Sigmoid colon (tissue), 7 donors: Measurements from ENCODE around the gene KCNJ6. TPM values are rescaled to one million over a fixed set of nuclear protein-coding genes. Genes with fewer than 3 reads are reported as not detected.
A peak's percentile ranks its signal among the peaks of the same experiment; 100 is the strongest.

Experiments used
- DNase-seq: peaks from one replicate; pipeline ENCODE4 v3.0.0-alpha.2; 2019
- H3K27ac ChIP-seq, 4 donors: fragments of 200-600 bp; sonication (generic); one replicate each; pipeline ENCODE4 v1.5.1; 2016 to 2019; ENCODE audit warnings: mild to moderate bottlenecking in 1 of 4
- H3K27me3 ChIP-seq, 3 donors: fragments of 200-600 bp; sonication (generic); one replicate each; pipeline ENCODE4 v1.5.1; 2019; ENCODE audit warnings: mild to moderate bottlenecking in 1 of 3
- H3K36me3 ChIP-seq, 4 donors: fragments of 200-600 bp; sonication (generic); one replicate each; pipeline ENCODE4 v1.5.1; 2016 to 2019
- H3K4me1 ChIP-seq, 4 donors: fragments of 200-600 bp; sonication (generic); one replicate each; pipeline ENCODE4 v1.5.1; 2017 to 2019
- H3K4me3 ChIP-seq, 4 donors: fragments of 200-600 bp; sonication (generic); one replicate each; pipeline ENCODE4 v1.5.1; 2017 to 2019; ENCODE audit warnings: mild to moderate bottlenecking in 2 of 4, moderate library complexity in 1 of 4
- H3K9me3 ChIP-seq, 4 donors: fragments of 200-600 bp in 3 of 4; sonication (generic) in 3 of 4; one replicate each; pipeline versions ENCODE4 v1.5.1 to v1.6.1; 2013 to 2019
- EP300 ChIP-seq, 4 donors: sonication (generic); formaldehyde crosslinking; IDR thresholded peaks; one replicate each; pipeline ENCODE4 v1.6.1; 2017; ENCODE audit warnings: antibody characterized with exemption in 4 of 4
- POLR2A ChIP-seq, 2 donors: fragments of 450-650 bp; IDR thresholded peaks; one replicate each; pipeline ENCODE4 v1.6.1; 2016; ENCODE audit warnings: antibody characterized with exemption in 2 of 2, mild to moderate bottlenecking in 2 of 2, moderate library complexity in 2 of 2
- POLR2AphosphoS5 ChIP-seq, 4 donors: sonication (generic); formaldehyde crosslinking; IDR thresholded peaks; one replicate each; pipeline ENCODE4 v1.6.1; 2017; ENCODE audit warnings: antibody characterized with exemption in 4 of 4
- WGBS, 2 donors: extraction: QIAGEN DNeasy Blood & Tissue Kit; methylation state at CpG; one replicate each; pipeline ENCODE4 v1.1.7; 2013; 5-methylcytosine and 5-hydroxymethylcytosine counted together
- intact Hi-C: fragments of 100-400 bp; cut with DNase I; formaldehyde crosslinking; loops from one replicate; pipeline ENCODE4 v1.15.1; 2023
- polyA plus RNA-seq, 3 donors: library from polyadenylated mRNA; stranded (reverse); fragments of 200-250 nt; gene quantifications; one replicate each; pipeline ENCODE4 v1.2.3, GENCODE V29; 2013
- total RNA-seq, 4 donors: library from RNA; depleted of rRNA; stranded (reverse); fragments of >200 nt; gene quantifications; one replicate each; pipeline ENCODE4 v1.1.0, GENCODE V29; 2016
- TF ChIP-seq, protein P1 (sequence below), 4 experiments: fragments of 450-650 bp in 3 of 4; fragments of 200-600 bp in 1 of 4; IDR thresholded peaks; one replicate each; pipeline ENCODE4 v1.5.1; 2016 to 2019; ENCODE audit warnings: antibody characterized with exemption in 4 of 4, mild to moderate bottlenecking in 3 of 4, moderate library complexity in 2 of 4
- donor health status: healthy with polysubstance abuse.
- donor health status: Bipolar disorder and iron deficiency.
- donor health status: healthy.

The KCNJ6 gene
- total and polyA plus RNA-seq, 7 donors = under 0.01 to 0.04 (median under 0.01) TPM; not detected in 2

DNA sequence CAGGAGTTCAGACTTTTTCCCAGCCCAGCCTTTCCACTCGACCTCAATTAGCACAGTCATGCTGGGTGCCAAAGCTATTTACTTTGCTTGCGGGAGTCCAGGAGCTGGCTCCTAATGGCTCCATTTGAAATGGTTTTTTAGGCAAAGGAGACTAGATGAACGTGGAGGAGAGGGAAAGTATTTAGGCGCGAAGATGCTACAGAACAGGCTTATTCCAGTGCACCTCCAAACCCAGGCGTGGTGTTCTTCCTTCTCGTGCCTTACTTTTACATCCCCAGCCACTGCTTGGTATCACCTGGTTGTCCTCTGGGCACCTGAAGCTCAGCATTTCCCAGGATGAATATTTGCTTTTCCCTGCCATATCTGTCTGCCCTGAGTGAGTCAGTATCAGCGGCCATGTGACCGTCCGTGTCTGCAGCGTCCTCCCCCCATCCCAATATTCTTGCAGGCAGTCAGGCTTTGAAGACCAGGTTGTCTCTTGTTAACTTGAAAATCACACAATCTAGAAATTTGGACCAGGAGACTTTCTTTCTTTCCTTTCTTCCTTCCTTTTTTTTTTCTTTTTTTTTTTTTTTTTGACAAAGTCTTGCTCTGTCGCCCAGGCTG, 351.2 kb downstream of the KCNJ6 start:
- Histone ChIP-seq H3K36me3 (no peaks in the 10 kb centered on the region), H3K27me3 (no peaks in the 10 kb centered on the region), H3K9me3 (no peaks in the 10 kb centered on the region), H3K27ac (peak overlapping the region; percentile 91 to 93 (median 92)), H3K4me1 (peaks cover 0 to 26% (median 17%) of the 10 kb centered on the region in 4 donors), H3K4me3 (peak overlapping the region in 3 of 4 donors; percentile 63 to 85 (median 69))
- no peak for DNase-seq
- WGBS, 2 donors = 73 to 85% methylated on average over 12 of the region's 12 CpGs
- intact Hi-C loops = loop anchor here (5.0 to 10.0 kb wide), 3 partner anchors 82 to 1620 kb away; partner anchors contain the start of genes PIGP, PSMG1 and TTC3
- TF ChIP-seq POLR2AphosphoS5 (IDR thresholded peaks at IDR 0.05) = no peak

DNA sequence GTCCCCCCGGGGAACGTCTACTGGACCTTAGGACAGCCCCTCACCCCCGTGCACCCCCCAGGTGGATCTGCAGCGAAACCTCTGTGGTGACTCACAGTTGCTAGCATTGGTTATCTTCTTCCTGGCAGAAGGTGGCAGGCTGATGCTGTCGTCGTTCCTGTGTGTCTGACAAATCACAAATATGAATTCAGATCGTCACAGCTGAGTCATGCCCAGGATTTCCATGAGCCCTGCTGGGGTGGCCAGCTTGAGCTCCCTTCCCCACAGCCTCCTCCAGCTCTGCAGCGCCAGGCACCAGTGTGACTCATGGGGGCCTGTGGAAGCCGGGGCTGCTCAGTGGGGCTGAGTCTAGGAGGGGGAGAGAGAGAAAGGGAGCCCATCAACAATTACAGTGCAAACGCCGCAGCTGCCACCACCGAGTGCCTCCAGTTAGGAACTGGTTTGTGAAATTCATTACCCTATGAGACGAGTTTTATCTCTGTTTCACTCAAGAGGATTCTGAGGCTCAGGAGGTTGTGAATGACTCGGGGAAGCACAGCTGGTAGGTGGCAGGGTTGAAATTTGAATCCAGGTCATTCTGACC, 351.8 kb downstream of the KCNJ6 start:
- TF ChIP-seq, protein P1, sequence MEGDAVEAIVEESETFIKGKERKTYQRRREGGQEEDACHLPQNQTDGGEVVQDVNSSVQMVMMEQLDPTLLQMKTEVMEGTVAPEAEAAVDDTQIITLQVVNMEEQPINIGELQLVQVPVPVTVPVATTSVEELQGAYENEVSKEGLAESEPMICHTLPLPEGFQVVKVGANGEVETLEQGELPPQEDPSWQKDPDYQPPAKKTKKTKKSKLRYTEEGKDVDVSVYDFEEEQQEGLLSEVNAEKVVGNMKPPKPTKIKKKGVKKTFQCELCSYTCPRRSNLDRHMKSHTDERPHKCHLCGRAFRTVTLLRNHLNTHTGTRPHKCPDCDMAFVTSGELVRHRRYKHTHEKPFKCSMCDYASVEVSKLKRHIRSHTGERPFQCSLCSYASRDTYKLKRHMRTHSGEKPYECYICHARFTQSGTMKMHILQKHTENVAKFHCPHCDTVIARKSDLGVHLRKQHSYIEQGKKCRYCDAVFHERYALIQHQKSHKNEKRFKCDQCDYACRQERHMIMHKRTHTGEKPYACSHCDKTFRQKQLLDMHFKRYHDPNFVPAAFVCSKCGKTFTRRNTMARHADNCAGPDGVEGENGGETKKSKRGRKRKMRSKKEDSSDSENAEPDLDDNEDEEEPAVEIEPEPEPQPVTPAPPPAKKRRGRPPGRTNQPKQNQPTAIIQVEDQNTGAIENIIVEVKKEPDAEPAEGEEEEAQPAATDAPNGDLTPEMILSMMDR (IDR thresholded peaks at IDR 0.05) = no peak
- TF ChIP-seq POLR2AphosphoS5 (IDR thresholded peaks at IDR 0.05) (peak in 1 of 4 donors; percentile 64), POLR2A (IDR thresholded peaks at IDR 0.05) (no peak), EP300 (IDR thresholded peaks at IDR 0.05) (no peak)
- Histone ChIP-seq H3K4me1 (peaks cover 0 to 26% (median 17%) of the 10 kb centered on the region in 4 donors), H3K36me3 (no peaks in the 10 kb centered on the region), H3K27ac (peak overlapping the region; percentile 91 to 93 (median 92)), H3K9me3 (no peaks in the 10 kb centered on the region), H3K4me3 (peak overlapping the region; percentile 63 to 85 (median 74)), H3K27me3 (no peaks in the 10 kb centered on the region)
- peak; percentile 90 for DNase-seq
- intact Hi-C loops = loop anchor here (5.0 to 10.0 kb wide), 3 partner anchors 83 to 1620 kb away; partner anchors contain the start of genes PIGP, PSMG1 and TTC3
- WGBS, 2 donors = 19 to 24% methylated on average over 14 of the region's 14 CpGs

DNA sequence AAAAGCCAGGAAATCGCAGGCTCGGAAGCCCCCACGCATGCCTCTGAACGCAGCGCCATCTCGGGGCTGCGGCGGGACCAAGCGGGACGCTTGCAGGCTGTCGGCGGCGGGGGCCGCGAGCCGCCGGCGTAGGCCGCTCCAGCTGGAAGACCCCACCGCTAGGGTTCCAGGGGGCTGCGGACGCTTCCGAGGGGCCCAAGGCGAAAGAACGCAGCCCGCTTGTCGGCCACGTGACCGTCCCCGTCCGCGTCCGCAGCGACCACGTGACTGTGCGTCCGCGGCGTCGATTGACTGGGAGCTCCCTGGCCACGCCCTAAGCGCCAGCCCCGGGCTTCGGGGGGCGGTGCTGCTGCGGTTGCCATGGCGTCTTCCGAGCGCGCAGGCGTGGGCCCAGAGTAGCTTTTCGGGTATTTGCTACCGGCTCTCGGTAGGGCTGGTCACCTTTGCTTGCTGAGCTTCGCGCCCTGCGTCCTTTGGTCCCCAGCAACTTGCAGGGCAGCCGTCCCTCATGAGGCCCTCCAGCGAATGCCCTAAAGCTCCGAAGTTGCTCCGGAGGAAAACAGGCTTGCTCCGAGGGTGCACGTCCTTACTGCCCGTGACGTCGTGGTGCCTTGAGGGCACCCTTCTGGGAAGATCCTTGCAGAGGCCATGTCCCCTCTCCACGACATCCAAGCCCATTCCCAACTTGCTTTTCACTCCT, 352.5 kb downstream of the KCNJ6 start:
- Histone ChIP-seq H3K36me3 (no peaks in the 10 kb centered on the region), H3K27me3 (no peaks in the 10 kb centered on the region), H3K4me3 (peak overlapping the region; percentile 63 to 85 (median 74)), H3K9me3 (no peaks in the 10 kb centered on the region), H3K4me1 (peaks cover 0 to 26% (median 17%) of the 10 kb centered on the region in 4 donors), H3K27ac (peak overlapping the region; percentile 91 to 93 (median 92))
- TF ChIP-seq POLR2A (IDR thresholded peaks at IDR 0.05) = peak; percentile 18 to 21
- no peak for TF ChIP-seq EP300 (IDR thresholded peaks at IDR 0.05)
- peak; percentile 65 to 86 (median 82) for TF ChIP-seq POLR2AphosphoS5 (IDR thresholded peaks at IDR 0.05)
- TF ChIP-seq, protein P1 (IDR thresholded peaks at IDR 0.05) = peak in 3 of 4 experiments; percentile 8 to 43 (median 37)
- intact Hi-C loops = loop anchor here (1.0 to 10.0 kb wide), 5 partner anchors 84 to 1621 kb away; partner anchors contain the start of genes DYRK1A, PIGP, PSMG1 and TTC3
- peak; percentile 96 for DNase-seq
- 1 to 6% methylated on average over 67 of the region's 67 CpGs for WGBS, 2 donors

DNA sequence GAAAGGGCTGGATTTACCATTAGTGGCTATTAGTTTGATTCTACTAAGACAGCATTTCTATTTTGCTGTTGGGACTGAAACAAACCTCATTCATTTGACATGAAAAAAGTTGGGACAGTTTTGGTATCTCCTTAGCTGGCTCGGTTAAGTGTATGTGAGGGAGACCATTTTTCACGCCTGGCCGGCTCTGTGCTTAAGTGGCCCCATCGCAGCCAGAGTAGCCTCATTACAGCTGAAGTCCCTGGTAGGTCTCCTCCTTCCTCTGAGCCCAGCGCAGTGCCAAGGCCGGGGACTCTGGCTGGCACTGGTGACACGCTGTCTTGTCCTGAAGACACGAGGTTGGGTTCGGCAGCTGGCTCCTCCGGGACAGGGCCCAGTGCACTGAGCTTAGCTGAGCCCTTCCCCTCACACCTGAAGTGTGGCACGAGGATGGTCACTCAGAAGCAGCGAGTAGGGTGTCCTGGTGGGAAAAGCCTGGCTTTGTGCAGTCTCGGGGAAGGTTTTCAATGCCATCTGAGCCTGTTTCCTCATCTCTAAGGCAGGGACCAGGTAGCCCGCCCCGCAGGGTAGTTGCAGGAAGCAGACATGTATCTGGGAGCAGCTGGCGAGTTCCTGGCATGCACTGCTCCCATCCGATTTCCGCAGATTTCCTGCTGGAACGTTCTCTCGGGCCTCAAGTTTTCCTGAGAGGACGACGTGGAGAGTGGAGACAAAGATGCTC, 353.2 kb downstream of the KCNJ6 start:
- peaks cover 0 to 26% (median 17%) of the 10 kb centered on the region in 4 donors for H3K4me1 ChIP-seq
- DNase-seq = peak; percentile 71
- TF ChIP-seq, protein P1 (IDR thresholded peaks at IDR 0.05) = no peak
- TF ChIP-seq POLR2AphosphoS5 (IDR thresholded peaks at IDR 0.05) (no peak), EP300 (IDR thresholded peaks at IDR 0.05) (no peak), POLR2A (IDR thresholded peaks at IDR 0.05) (no peak)
- 53 to 56% methylated on average over 22 of the region's 22 CpGs for WGBS, 2 donors
- H3K36me3 ChIP-seq = no peaks in the 10 kb centered on the region
- no peaks in the 10 kb centered on the region for H3K9me3 ChIP-seq
- intact Hi-C loops = loop anchor here (1.0 to 10.0 kb wide), 5 partner anchors 84 to 1622 kb away; partner anchors contain the start of genes DYRK1A, PIGP, PSMG1 and TTC3
- H3K4me3 ChIP-seq = peak overlapping the region; percentile 63 to 85 (median 74)
- H3K27ac ChIP-seq = peak overlapping the region; percentile 91 to 93 (median 92)
- no peaks in the 10 kb centered on the region for H3K27me3 ChIP-seq
